H9 (cell line): Measurements from ENCODE around the gene LRRFIP1. TPM values are rescaled to one million over a fixed set of nuclear protein-coding genes. Genes with fewer than 3 reads are reported as not detected.

ENCODE experiments used
- DNase-seq: peaks from one replicate; pipeline ENCODE4 v3.0.0-alpha.2; 2017
- H2AFZ ChIP-seq: one replicate; pipeline ENCODE4 v1.6.1; 2013; ENCODE audit warnings: mild to moderate bottlenecking, low read length, control low read depth, moderate library complexity
- H2AK5ac ChIP-seq: 2 replicates; pipeline ENCODE4 v1.6.1; 2013; ENCODE audit warnings: low read length, control low read depth, mixed read lengths; ENCODE audit not compliant: insufficient read length
- H2BK120ac ChIP-seq: one replicate; pipeline ENCODE4 v1.6.1; 2013; ENCODE audit warnings: low read depth, mild to moderate bottlenecking, low read length, control low read depth, inconsistent platforms; ENCODE audit not compliant: poor library complexity, severe bottlenecking
- H2BK12ac ChIP-seq: 2 replicates; pipeline ENCODE4 v1.6.1; 2013; ENCODE audit warnings: low read length, control low read depth, mixed read lengths, low read depth; ENCODE audit not compliant: insufficient read length
- H2BK15ac ChIP-seq: 2 replicates; pipeline ENCODE4 v1.6.1; 2013; ENCODE audit warnings: low read depth, low read length, control low read depth
- H2BK20ac ChIP-seq: one replicate; pipeline ENCODE4 v1.6.1; 2013; ENCODE audit warnings: low read depth, mild to moderate bottlenecking, low read length, control low read depth, inconsistent platforms; ENCODE audit not compliant: poor library complexity, severe bottlenecking
- H2BK5ac ChIP-seq: 2 replicates; pipeline ENCODE4 v1.6.1; 2013; ENCODE audit warnings: low read length, control low read depth, mixed read lengths; ENCODE audit not compliant: insufficient read length
- H3K14ac ChIP-seq: 2 replicates; pipeline ENCODE4 v1.6.1; 2013; ENCODE audit warnings: low read length, control low read depth; ENCODE audit not compliant: insufficient read depth
- H3K18ac ChIP-seq: 2 replicates; pipeline ENCODE4 v1.6.1; 2013; ENCODE audit warnings: low read depth, mild to moderate bottlenecking, mixed read lengths, low read length, control low read depth; ENCODE audit not compliant: insufficient read length
- H3K23ac ChIP-seq: 2 replicates; pipeline ENCODE4 v1.6.1; 2013; ENCODE audit warnings: low read length, control low read depth, mixed read lengths, low read depth; ENCODE audit not compliant: insufficient read length
- H3K23me2 ChIP-seq: 2 replicates; pipeline ENCODE4 v1.6.1; 2013; ENCODE audit warnings: low read depth, mild to moderate bottlenecking, mixed read lengths, low read length, control low read depth; ENCODE audit not compliant: insufficient read length, poor library complexity, severe bottlenecking
- H3K27ac ChIP-seq: 2 replicates; pipeline ENCODE4 v1.5.1; 2013; ENCODE audit warnings: low read length, control low read depth, mixed read lengths, low read depth; ENCODE audit not compliant: insufficient read length
- H3K27me3 ChIP-seq: 2 replicates; pipeline ENCODE4 v1.6.1; 2013; ENCODE audit warnings: low read length, control low read depth, inconsistent platforms; ENCODE audit not compliant: insufficient read depth
- H3K4ac ChIP-seq: 2 replicates; pipeline ENCODE4 v1.6.1; 2013; ENCODE audit warnings: low read depth, mild to moderate bottlenecking, control low read depth, inconsistent platforms, low read length, moderate library complexity
- H3K4me1 ChIP-seq: 2 replicates; pipeline ENCODE4 v1.6.1; 2013; ENCODE audit warnings: low read length, control low read depth, inconsistent platforms; ENCODE audit not compliant: insufficient read depth
- H3K4me2 ChIP-seq: 2 replicates; pipeline ENCODE4 v1.6.1; 2013; ENCODE audit warnings: low read length, control low read depth, mixed read lengths; ENCODE audit not compliant: insufficient read length, insufficient read depth
- H3K56ac ChIP-seq: 2 replicates; pipeline ENCODE4 v1.6.1; 2013; ENCODE audit warnings: low read depth, mild to moderate bottlenecking, mixed read lengths, low read length, control low read depth; ENCODE audit not compliant: insufficient read length
- H3K79me1 ChIP-seq: 2 replicates; pipeline ENCODE4 v1.6.1; 2013; ENCODE audit warnings: low read depth, mild to moderate bottlenecking, moderate library complexity, low read length, control low read depth, inconsistent platforms; ENCODE audit not compliant: insufficient read depth, poor library complexity, severe bottlenecking
- H3K79me2 ChIP-seq: 2 replicates; pipeline ENCODE4 v1.6.1; 2013; ENCODE audit warnings: low read length, control low read depth, inconsistent platforms; ENCODE audit not compliant: insufficient read depth
- H3K9ac ChIP-seq: 2 replicates; pipeline ENCODE4 v1.6.1; 2013; ENCODE audit warnings: low read length, control low read depth, mixed read lengths; ENCODE audit not compliant: insufficient read length; ENCODE audit errors: extremely low read depth
- H3K9me3 ChIP-seq: one replicate; pipeline ENCODE4 v1.6.1; 2013; ENCODE audit warnings: low read depth, low read length, inconsistent platforms; ENCODE audit not compliant: control insufficient read depth
- H3T11ph ChIP-seq: one replicate; pipeline ENCODE4 v1.6.1; 2013; ENCODE audit warnings: mild to moderate bottlenecking, low read length, control low read depth, inconsistent platforms
- H4K20me1 ChIP-seq: one replicate; pipeline ENCODE4 v1.6.1; 2013; ENCODE audit not compliant: control insufficient read depth, insufficient read length, insufficient read depth
- H4K5ac ChIP-seq: 2 replicates; pipeline ENCODE4 v1.6.1; 2013; ENCODE audit warnings: low read depth, mild to moderate bottlenecking, mixed read lengths, low read length, control low read depth; ENCODE audit not compliant: insufficient read length
- H4K8ac ChIP-seq: replicated peaks from 2 replicates; pipeline ENCODE4 v1.6.1; 2013; ENCODE audit warnings: low read length, control low read depth, mixed read lengths, low read depth; ENCODE audit not compliant: insufficient read length
- H4K91ac ChIP-seq: 2 replicates; pipeline ENCODE4 v1.6.1; 2013; ENCODE audit warnings: low read depth, mild to moderate bottlenecking, moderate library complexity, mixed read lengths, low read length, control low read depth; ENCODE audit not compliant: insufficient read length
- H3K27ac Mint-ChIP-seq, 3 experiments: 2 replicates in 2 of 3; 3 replicates in 1 of 3; pipeline ENCODE4 v1.8.0; 2020 to 2021; ENCODE audit warnings: mixed read lengths in 3 of 3, mild to moderate bottlenecking in 1 of 3, moderate library complexity in 1 of 3
- H3K27me3 Mint-ChIP-seq: 2 replicates; pipeline ENCODE4 v1.8.0; 2021; ENCODE audit warnings: low read depth, mild to moderate bottlenecking, moderate library complexity, mixed read lengths
- H3K36me3 Mint-ChIP-seq, 3 experiments: 2 replicates in 2 of 3; 3 replicates in 1 of 3; pipeline ENCODE4 v1.8.0; 2020 to 2021; ENCODE audit warnings: low read depth in 3 of 3, mixed read lengths in 3 of 3; ENCODE audit not compliant: insufficient read depth in 1 of 3
- H3K4me1 Mint-ChIP-seq, 2 experiments: 2 replicates each; pipeline ENCODE4 v1.8.0; 2020; ENCODE audit warnings: mixed read lengths in 2 of 2
- H3K4me3 Mint-ChIP-seq, 2 experiments: 2 replicates in 1 of 2; 3 replicates in 1 of 2; pipeline ENCODE4 v1.8.0; 2020 to 2021; ENCODE audit warnings: mild to moderate bottlenecking in 2 of 2, mixed read lengths in 2 of 2, moderate library complexity in 1 of 2
- H3K9me3 Mint-ChIP-seq, 2 experiments: 2 replicates in 1 of 2; 3 replicates in 1 of 2; pipeline ENCODE4 v1.8.0; 2020; ENCODE audit warnings: mild to moderate bottlenecking in 2 of 2, mixed read lengths in 2 of 2, moderate library complexity in 1 of 2
- CTCF ChIP-seq: fragments of 200-600 bp; sonication (generic); conservative IDR thresholded peaks from 3 replicates; pipeline ENCODE4 v1.8.0; 2021; ENCODE audit warnings: antibody characterized with exemption, mild to moderate bottlenecking
- WGBS: extraction: QIAGEN DNeasy Blood & Tissue Kit; methylation state at CpG from one replicate; pipeline ENCODE4 v1.1.7; 2013; ENCODE audit warnings: missing lambda C conversion rate, low lambda C conversion rate, mixed read lengths; ENCODE audit not compliant: insufficient read length; ENCODE audit errors: extremely low coverage; 5-methylcytosine and 5-hydroxymethylcytosine counted together
- total RNA-seq: library from RNA; stranded (reverse); gene quantifications from 2 replicates; pipeline ENCODE4 v1.2.1, GENCODE V29; 2021

LRRFIP1 gene
- total RNA-seq, 1 experiment from 2014 or later = 38.5 TPM

GRCh38 chr2:237698358-237698694 is 70.9 kb downstream of the LRRFIP1 start:
- H3K27me3 Mint-ChIP-seq = peaks cover 13% of the 10 kb centered on the region
- no CpG with 5 or more reads among the region's 5 CpGs for WGBS
- Histone ChIP-seq H3K27ac (no peak overlapping the region), H3K14ac (no peak overlapping the region; the same call in 1 of the 2 replicates), H4K5ac (no peak overlapping the region), H3K9ac (no peak overlapping the region), H3K9me3 (no peaks in the 10 kb centered on the region), H3K27me3 (no peaks in the 10 kb centered on the region), H2AK5ac (no peak overlapping the region), H2AFZ (no peak overlapping the region), H3K23me2 (peaks cover 4% of the 10 kb centered on the region), H3K4ac (no peak overlapping the region), H4K8ac (no peak overlapping the region), H3K23ac (no peak overlapping the region), H3K18ac (no peak overlapping the region), H3K79me2 (peaks cover 47% of the 10 kb centered on the region; the same call in 1 of the 2 replicates), H3K4me1 (peaks cover 39% of the 10 kb centered on the region), H2BK120ac (no peak overlapping the region), H3K56ac (no peak overlapping the region), H4K20me1 (no peaks in the 10 kb centered on the region), H3T11ph (no peak overlapping the region), H3K79me1 (peaks cover 18% of the 10 kb centered on the region), H2BK15ac (no peak overlapping the region), H2BK5ac (no peak overlapping the region), H2BK20ac (no peak overlapping the region), H3K4me2 (no peak overlapping the region), H2BK12ac (no peak overlapping the region), H4K91ac (no peak overlapping the region)
- TF ChIP-seq CTCF = no peak
- H3K36me3 Mint-ChIP-seq = no peaks in the 10 kb centered on the region; a peak in 1 of 7 replicates
- H3K27ac Mint-ChIP-seq = no peak overlapping the region
- no peaks in the 10 kb centered on the region for H3K9me3 Mint-ChIP-seq
- H3K4me3 Mint-ChIP-seq = no peak overlapping the region
- DNase-seq = peak; percentile 14
- H3K4me1 Mint-ChIP-seq = peaks cover 60 to 64% of the 10 kb centered on the region in 2 experiments
